ENCODE measurements around the gene HIBCH.

DNA sequence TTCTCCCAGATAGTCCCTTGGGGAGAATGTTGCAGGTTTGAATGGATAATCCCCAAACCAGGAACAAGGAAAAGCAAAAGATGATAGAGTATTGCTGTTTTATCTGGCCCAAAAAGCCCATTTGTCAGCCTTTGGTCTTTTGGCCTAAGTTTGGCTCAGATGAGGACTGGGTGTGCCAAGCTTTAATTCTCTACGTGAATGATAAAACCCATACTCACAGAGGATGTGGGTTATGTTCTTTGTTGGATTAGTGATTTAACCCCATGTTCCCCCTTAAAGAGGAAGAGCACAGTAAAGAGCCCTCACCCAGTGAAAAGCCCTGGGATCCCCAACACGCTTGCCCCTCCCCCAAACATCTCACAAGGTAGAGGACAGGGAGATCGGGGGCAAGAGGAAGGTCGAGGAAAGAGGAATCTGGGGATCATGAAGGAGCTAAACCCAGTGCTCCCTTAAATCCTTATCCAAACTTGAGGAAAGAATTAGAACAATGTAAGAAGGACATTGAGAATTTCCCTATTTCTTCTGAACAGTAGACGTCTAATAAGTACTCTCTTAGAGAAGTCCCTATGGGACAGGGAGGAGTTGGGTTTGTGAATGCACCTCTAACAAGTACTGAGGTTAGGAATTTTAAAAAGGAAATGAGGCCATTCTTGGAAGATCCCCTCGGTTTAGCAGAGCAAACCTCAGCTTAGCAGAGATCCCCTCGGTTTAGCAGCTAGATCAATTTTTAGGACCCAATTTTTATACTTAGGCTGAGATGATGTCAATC, 105.0 kb downstream of the HIBCH start:
- no peak for TF ChIP-seq POLR2A (IDR thresholded peaks at IDR 0.05)
- TF ChIP-seq, protein P1, sequence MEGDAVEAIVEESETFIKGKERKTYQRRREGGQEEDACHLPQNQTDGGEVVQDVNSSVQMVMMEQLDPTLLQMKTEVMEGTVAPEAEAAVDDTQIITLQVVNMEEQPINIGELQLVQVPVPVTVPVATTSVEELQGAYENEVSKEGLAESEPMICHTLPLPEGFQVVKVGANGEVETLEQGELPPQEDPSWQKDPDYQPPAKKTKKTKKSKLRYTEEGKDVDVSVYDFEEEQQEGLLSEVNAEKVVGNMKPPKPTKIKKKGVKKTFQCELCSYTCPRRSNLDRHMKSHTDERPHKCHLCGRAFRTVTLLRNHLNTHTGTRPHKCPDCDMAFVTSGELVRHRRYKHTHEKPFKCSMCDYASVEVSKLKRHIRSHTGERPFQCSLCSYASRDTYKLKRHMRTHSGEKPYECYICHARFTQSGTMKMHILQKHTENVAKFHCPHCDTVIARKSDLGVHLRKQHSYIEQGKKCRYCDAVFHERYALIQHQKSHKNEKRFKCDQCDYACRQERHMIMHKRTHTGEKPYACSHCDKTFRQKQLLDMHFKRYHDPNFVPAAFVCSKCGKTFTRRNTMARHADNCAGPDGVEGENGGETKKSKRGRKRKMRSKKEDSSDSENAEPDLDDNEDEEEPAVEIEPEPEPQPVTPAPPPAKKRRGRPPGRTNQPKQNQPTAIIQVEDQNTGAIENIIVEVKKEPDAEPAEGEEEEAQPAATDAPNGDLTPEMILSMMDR (IDR thresholded peaks at IDR 0.05 in 8 of 11, conservative IDR thresholded peaks at IDR 0.05 in 3 of 11) = no peak
- TF ChIP-seq POLR2AphosphoS5 (IDR thresholded peaks at IDR 0.05) = no peak
